LNCAP (cell line): ENCODE results near the gene DAAM2.

Source experiments
- CTCF ChIP-seq: fragments of 450-650 bp; IDR thresholded peaks from 2 replicates; pipeline ENCODE4 v1.5.1; 2017; ENCODE audit warnings: mild to moderate bottlenecking

The DAAM2 gene

GRCh38 chr6:39821046-39821740, 29.0 kb downstream of the DAAM2 start:
- no peak for TF ChIP-seq CTCF

GRCh38 chr6:39821742-39822532, 29.8 kb downstream of the DAAM2 start:
- TF ChIP-seq CTCF, result no peak

- TF ChIP-seq CTCF, result no peak
Observed at GRCh38 chr6:39822846-39823815, 31.0 kb downstream of the DAAM2 start.

- TF ChIP-seq CTCF, result no peak
Observed at GRCh38 chr6:39824030-39824926, 32.1 kb downstream of the DAAM2 start.

GRCh38 chr6:39829331-39829730, 37.2 kb downstream of the DAAM2 start:
- no peak for TF ChIP-seq CTCF

GRCh38 chr6:39830444-39830843, 38.3 kb downstream of the DAAM2 start:
- TF ChIP-seq CTCF, result no peak
